Osteocyte (in vitro differentiated cells): ENCODE results near the gene DAG1. TPM values are rescaled to one million over a fixed set of nuclear protein-coding genes. Genes with fewer than 3 reads are reported as not detected.

Source experiments
- DNase-seq: peaks from one replicate; pipeline ENCODE4 v3.0.0; 2021; ENCODE audit warnings: mixed read lengths; ENCODE audit not compliant: unreplicated experiment; ENCODE audit errors: extremely low spot score
- H3K27ac Mint-ChIP-seq: one replicate; pipeline ENCODE4 v1.8.0; 2021; ENCODE audit warnings: mild to moderate bottlenecking, mixed read lengths; ENCODE audit not compliant: unreplicated experiment
- H3K27me3 Mint-ChIP-seq: one replicate; pipeline ENCODE4 v1.8.0; 2021; ENCODE audit warnings: mixed read lengths; ENCODE audit not compliant: unreplicated experiment
- H3K36me3 Mint-ChIP-seq: one replicate; pipeline ENCODE4 v1.8.0; 2021; ENCODE audit warnings: mixed read lengths; ENCODE audit not compliant: unreplicated experiment
- H3K4me1 Mint-ChIP-seq: one replicate; pipeline ENCODE4 v1.8.0; 2021; ENCODE audit warnings: mixed read lengths; ENCODE audit not compliant: unreplicated experiment
- H3K4me3 Mint-ChIP-seq: one replicate; pipeline ENCODE4 v1.8.0; 2021; ENCODE audit warnings: mild to moderate bottlenecking, moderate library complexity, mixed read lengths; ENCODE audit not compliant: unreplicated experiment
- H3K9me3 Mint-ChIP-seq: one replicate; pipeline ENCODE4 v1.8.0; 2021; ENCODE audit warnings: mixed read lengths; ENCODE audit not compliant: unreplicated experiment
- long read RNA-seq: library from polyadenylated mRNA; unstranded; transcript quantifications from one replicate; pipeline ENCODE4 v2.0.0, GENCODE V29; 2021
- total RNA-seq: library from RNA; stranded (reverse); gene quantifications from 2 replicates; pipeline ENCODE4 v1.2.1, GENCODE V29; 2021
- TF ChIP-seq, protein P1 (sequence below): fragments of 200-600 bp; sonication (generic); IDR thresholded peaks from 2 replicates; pipeline ENCODE4 v1.5.0; 2021; ENCODE audit warnings: antibody characterized with exemption, mild to moderate bottlenecking, moderate library complexity

Gene DAG1
- total RNA-seq, result 136 and 143 TPM in 2 replicates
- long read RNA-seq, partial matches to known transcripts, result 0 of 12 reads
- long read RNA-seq, other reads (novel, unspliced or antisense), result 12 of 12 reads

DNA sequence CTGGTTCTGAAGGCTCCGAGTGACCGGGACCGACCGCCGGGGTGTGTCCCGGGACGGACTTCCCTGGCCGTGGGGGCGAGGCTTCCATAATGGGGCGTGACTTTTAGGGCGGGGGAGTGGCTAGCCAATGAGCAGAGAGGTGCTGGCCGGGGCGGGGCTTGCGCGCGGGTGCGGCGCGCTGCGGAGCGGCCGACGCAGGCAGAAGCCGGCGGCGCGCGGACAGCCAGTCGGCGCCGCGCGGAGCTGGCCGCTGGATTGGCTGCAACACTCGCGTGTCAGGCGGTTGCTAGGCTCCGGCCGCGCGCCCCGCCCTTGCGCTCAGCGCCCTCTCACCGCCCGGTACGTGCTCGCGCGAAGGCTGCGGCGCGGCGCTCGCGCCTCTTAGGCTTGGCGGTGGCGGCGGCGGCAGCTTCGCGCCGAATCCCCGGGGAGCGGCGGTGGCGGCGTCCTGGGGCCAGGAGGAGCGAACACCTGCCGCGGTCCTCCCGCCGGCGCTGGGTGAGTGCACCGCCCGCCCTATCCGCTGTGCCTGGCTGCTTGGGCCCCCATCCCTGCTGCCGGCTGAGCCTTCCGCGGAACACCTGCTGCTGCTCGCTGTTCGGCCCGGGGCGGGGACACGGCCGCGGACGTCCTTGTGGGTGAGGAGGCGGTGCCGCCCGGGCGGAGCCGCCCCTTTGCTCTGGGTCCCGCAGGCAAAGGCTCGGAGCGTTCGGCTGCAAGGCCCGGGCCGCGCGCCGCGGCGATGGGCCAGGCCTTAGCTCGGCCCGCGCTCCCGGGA is at the start of gene DAG1:
TSS of gene DAG1 (plus strand) at position 332 of the 778 bp plus-strand sequence. CDS start 40,268 bp downstream, outside the sequence.
- peak; percentile 99 for DNase-seq
- H3K4me1 Mint-ChIP-seq, result peaks cover 32% of the 10 kb centered on the region
- H3K9me3 Mint-ChIP-seq, result no peaks in the 10 kb centered on the region
- TF ChIP-seq, protein P1, sequence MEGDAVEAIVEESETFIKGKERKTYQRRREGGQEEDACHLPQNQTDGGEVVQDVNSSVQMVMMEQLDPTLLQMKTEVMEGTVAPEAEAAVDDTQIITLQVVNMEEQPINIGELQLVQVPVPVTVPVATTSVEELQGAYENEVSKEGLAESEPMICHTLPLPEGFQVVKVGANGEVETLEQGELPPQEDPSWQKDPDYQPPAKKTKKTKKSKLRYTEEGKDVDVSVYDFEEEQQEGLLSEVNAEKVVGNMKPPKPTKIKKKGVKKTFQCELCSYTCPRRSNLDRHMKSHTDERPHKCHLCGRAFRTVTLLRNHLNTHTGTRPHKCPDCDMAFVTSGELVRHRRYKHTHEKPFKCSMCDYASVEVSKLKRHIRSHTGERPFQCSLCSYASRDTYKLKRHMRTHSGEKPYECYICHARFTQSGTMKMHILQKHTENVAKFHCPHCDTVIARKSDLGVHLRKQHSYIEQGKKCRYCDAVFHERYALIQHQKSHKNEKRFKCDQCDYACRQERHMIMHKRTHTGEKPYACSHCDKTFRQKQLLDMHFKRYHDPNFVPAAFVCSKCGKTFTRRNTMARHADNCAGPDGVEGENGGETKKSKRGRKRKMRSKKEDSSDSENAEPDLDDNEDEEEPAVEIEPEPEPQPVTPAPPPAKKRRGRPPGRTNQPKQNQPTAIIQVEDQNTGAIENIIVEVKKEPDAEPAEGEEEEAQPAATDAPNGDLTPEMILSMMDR, result no peak
- no peaks in the 10 kb centered on the region for H3K36me3 Mint-ChIP-seq
- peak within 1 kb of the TSS; percentile 99 for H3K27ac Mint-ChIP-seq
- H3K27me3 Mint-ChIP-seq, result no peaks in the 10 kb centered on the region
- H3K4me3 Mint-ChIP-seq, result peak within 1 kb of the TSS; percentile 84

DNA sequence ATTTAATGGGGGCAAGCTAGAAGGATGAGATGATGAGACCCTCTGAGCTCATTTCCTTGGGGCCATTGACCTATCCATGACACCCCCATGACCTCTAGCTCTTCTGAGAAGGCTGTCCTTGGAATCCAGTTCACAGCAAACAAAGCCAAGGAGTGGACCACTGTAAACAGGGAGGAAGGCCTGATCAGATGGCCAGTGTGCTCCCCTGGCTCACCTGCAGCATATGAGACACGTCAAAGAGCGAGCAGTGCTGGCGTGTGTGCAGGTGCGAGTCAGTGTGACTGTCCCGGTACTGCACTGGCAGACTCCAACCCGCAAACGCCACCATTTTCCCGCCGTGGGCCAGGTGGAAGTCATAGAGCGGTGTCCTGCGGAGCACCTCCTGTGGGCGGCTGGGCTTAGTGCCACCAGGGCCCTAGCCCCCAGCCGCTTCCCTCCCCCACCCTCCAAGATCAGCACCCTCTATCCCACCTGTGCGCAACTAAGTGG is 48.1 kb upstream of the DAG1 start:
- Mint-ChIP-seq H3K4me3 (no peak overlapping the region), H3K36me3 (peaks cover 14% of the 10 kb centered on the region), H3K27ac (no peak overlapping the region), H3K4me1 (peaks cover 5% of the 10 kb centered on the region), H3K27me3 (no peaks in the 10 kb centered on the region), H3K9me3 (no peaks in the 10 kb centered on the region)
- DNase-seq, result no peak
- TF ChIP-seq, protein P1, result no peak

DNA sequence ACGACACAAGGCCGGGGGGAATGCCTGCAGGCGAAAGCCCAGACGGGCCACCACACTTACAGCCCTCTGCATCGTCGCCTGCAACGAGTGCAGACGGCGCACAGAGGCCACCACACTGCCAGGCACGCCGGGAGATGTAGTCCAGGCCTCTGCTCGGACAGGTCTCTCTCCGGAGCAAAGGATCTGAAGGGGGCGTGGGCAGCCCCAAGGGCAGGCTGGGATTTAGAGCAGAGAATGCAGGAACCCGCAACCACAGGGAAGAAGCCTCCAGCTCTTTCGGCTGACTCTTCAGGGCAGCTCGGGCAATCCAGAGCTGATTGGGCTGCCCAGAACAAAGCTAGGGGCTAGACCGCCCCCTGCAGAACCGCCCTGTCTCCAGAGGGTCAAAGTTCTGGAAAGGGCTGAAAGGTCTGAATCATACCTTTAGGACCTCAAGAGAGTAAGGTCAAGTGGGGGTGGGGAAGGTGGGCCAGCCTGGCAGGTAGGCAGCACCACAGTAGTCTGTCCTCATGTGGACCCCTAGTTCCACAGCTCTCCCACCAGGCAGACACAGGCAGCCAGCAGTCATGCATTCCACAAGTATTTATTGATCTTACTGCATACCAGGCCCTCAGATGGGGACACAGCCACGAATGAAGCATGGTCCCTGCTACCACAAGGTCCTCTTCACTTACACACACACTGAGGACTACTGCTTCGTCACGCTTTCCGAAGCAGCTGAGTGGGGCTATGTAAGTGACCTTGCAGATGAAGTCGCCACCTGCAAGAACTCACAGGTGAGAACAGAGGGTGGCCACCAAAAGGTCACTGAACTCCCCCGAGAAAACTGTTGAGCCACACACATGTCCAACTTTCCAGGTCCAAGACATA is 47.5 kb upstream of the DAG1 start, which contains the start of gene AMT:
TSS of gene AMT (minus strand) at position 95 of the 870 bp plus-strand sequence. CDS start at position 72, 23 bp downstream.
- DNase-seq, result no peak
- H3K27me3 Mint-ChIP-seq, result no peaks in the 10 kb centered on the region
- H3K4me3 Mint-ChIP-seq, result no peak within 1 kb of the TSS
- H3K36me3 Mint-ChIP-seq, result peaks cover 14% of the 10 kb centered on the region
- H3K9me3 Mint-ChIP-seq, result no peaks in the 10 kb centered on the region
- TF ChIP-seq, protein P1, result no peak
- H3K27ac Mint-ChIP-seq, result no peak within 1 kb of the TSS
- peaks cover 5% of the 10 kb centered on the region for H3K4me1 Mint-ChIP-seq

DNA sequence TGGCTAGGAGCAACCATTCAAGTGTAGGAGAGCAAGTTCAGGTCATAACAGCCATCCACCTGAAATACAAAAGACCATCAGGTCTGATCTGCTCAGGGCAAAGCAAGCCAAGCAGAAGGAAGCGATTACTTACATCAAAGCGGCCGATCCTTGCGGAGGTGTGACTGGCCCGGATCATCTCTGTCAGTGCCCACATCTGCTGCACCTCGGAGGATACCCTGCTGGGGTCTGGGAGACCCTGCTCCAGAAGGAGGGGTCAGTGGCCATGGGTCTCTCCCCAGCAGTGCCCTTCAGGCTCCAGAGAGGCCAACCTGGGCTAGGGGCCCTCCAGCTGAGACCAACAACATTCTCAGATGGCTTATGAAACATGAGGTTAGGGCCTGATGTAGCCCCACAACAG is 45.3 kb upstream of the DAG1 start:
- TF ChIP-seq, protein P1, result no peak
- Mint-ChIP-seq H3K27ac (no peak overlapping the region), H3K4me3 (no peak overlapping the region), H3K4me1 (peaks cover 20% of the 10 kb centered on the region), H3K27me3 (no peaks in the 10 kb centered on the region), H3K36me3 (peaks cover 10% of the 10 kb centered on the region), H3K9me3 (no peaks in the 10 kb centered on the region)
- DNase-seq, result no peak
